Astrocyte of the cerebellum (primary cell): ENCODE measurements around the gene DOK3.

ENCODE experiments used
- DNase-seq: peaks from one replicate; pipeline ENCODE4 v3.0.0-alpha.2; 2011; ENCODE audit warnings: low read depth
- H3K4me3 ChIP-seq: 2 replicates; pipeline ENCODE4 v1.5.1; 2011; ENCODE audit warnings: mild to moderate bottlenecking, low read depth, low read length, moderate library complexity
- CTCF ChIP-seq: IDR thresholded peaks from 2 replicates; pipeline ENCODE4 v1.5.1; 2012; ENCODE audit warnings: low read length, low read depth, moderate library complexity, mild to moderate bottlenecking; ENCODE audit errors: missing control alignments
- in situ Hi-C: cut with HindIII; loops from 2 replicates; pipeline ENCODE4 v1.10.0; 2017; ENCODE audit warnings: low sequenced_read_pairs

The DOK3 gene

GRCh38 chr5:177545487-177546257 lies 36.0 kb upstream of the DOK3 start:
- DNase-seq: no peak

DNA sequence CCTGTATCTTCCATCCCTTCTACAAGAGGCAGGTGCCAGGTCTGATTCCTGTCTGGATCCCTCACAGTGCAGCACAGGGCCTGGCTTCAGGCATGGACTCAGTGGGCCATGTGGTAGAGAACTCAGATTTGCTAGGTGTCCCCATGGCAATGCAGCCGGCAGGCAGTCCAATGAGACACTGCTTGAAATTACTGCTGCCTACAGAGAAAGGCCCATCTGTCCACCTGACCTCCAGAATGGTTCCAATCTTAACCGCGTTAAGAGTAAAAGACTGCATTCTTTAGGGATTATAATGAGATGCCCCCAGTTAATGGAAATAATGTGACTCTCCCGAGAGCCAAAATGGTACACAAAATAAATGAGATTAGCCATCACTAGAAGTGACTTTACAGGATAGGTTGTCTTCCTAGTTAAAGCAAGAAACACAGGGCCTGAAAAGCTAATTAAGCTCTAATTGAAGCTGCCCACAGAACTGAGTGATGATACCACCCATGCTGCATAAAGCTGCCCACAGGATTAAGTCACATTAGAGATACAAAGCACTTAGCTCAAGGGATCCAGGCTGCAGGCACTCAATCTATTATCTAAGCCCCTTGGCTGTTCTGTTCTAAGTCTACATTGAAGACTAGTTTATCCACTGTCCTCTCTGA lies 33.3 kb upstream of the DOK3 start:
- no peak for TF ChIP-seq CTCF
- no peak overlapping the region for H3K4me3 ChIP-seq
- in situ Hi-C loops: no loop called here
- no peak for DNase-seq

More at GRCh38 chr5:177545487-177546257, 36.0 kb upstream of the DOK3 start:
- H3K4me3 ChIP-seq: no peak overlapping the region
- in situ Hi-C loops: no loop called here
- TF ChIP-seq CTCF: no peak

DNA sequence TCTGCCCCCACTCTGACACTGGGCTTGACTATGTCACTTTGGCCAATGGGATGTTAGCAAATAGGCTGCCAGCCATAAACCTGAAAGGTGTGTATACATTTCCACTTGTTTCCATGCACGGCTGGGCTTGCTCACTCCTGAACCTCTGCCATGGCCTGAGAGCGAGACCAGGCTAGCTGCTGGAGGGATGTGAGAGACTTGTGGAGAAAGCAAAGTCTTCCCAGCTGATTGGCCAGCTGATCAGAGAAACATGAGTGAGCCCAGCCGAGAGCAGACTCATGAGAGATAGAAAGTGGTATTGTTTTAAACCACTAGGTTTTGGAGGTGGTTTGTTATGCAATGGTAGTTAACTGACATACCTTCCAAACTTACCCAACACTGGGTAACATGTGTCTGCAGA lies 30.8 kb upstream of the DOK3 start:
- in situ Hi-C loops: no loop called here
- H3K4me3 ChIP-seq: no peak overlapping the region
- no peak for DNase-seq
- TF ChIP-seq CTCF: no peak

DNA sequence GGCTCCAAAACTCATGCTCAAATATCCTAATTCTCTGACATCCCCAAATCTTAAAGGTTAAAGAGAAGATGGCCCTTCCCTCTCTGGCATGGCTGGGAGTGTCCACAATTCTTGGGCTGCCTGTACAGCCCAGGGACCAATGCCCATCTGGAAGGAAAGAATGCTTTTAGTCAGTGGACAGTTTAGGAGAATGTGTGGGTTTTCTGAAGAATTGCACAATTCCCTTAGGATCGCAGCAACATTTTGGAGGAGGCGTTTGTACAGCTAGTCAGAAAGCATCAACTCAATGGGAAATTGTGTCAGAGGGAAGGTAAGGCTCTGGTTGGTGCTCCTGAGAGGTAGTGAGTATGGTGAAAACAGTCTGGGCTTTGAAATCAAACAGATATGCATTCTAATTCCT lies 29.8 kb upstream of the DOK3 start:
- no peak for DNase-seq
- TF ChIP-seq CTCF: no peak

DNA sequence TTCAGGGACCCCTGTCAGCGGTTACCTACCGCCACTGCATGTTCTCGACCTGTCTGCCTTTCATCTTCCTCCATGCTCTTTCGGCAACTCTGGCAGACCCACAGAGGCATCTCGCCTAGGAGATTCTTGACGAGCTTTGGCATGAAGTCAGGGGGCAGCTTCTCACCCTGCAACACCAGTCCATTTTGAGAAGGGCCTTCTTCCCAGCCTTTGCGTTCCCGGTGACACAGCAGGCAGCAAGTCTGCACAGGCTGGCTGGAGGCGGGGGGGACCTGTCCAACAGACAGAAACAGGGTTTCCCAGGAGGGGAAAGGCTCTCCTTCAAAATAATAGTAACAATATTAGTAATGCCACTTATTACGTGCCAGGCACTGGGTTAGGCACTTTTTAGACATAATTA lies 29.2 kb upstream of the DOK3 start:
- in situ Hi-C loops: no loop called here
- H3K4me3 ChIP-seq: no peak overlapping the region
- no peak for DNase-seq
- no peak for TF ChIP-seq CTCF

More for the DNA sequence above, 29.8 kb upstream of the DOK3 start:
- no peak overlapping the region for H3K4me3 ChIP-seq
- in situ Hi-C loops: no loop called here

GRCh38 chr5:177537389-177538361 lies 28.0 kb upstream of the DOK3 start:
- DNase-seq: peak; percentile 11
- no peak overlapping the region for H3K4me3 ChIP-seq
- in situ Hi-C loops: no loop called here
- TF ChIP-seq CTCF: no peak
